ENCODE data around the gene TOMM6. TPM values are rescaled to one million over a fixed set of nuclear protein-coding genes. Genes with fewer than 3 reads are reported as not detected.
"Not testable (repeated sequence)": the region's sequence is repeated elsewhere in the genome, so short reads cannot be mapped to it uniquely, and the experiment has no call there.

Gene TOMM6
- total RNA-seq, 1 experiment from 2014 or later = 239 TPM

GRCh38 chr6:41811095-41811494 lies 23.6 kb downstream of the TOMM6 start:
- Mint-ChIP-seq H3K4me1 (no peaks in the 10 kb centered on the region), H3K27ac (no peak overlapping the region), H3K36me3 (ENCODE audit: insufficient read depth in 1 of 3, low read depth in 3 of 3) (peaks cover 0 to 7% (median 4%) of the 10 kb centered on the region in 3 experiments; a peak in 6 of 7 replicates), H3K9me3 (no peaks in the 10 kb centered on the region), H3K4me3 (no peak overlapping the region), H3K27me3 (ENCODE audit: low read depth) (no peaks in the 10 kb centered on the region)
- H3K4me1 ChIP-seq (ENCODE audit: insufficient read depth, low read length) = no peaks in the 10 kb centered on the region
- H3K9me3 ChIP-seq (ENCODE audit: control insufficient read depth, low read depth, low read length) = no peaks in the 10 kb centered on the region
- H3K14ac ChIP-seq (ENCODE audit: insufficient read depth, low read length) = no peak overlapping the region
- H3T11ph ChIP-seq (ENCODE audit: low read length) = no peak overlapping the region
- no CpG with 5 or more reads among the region's 3 CpGs for WGBS (ENCODE audit: extremely low coverage, insufficient read length, low lambda C conversion rate)
- no peak overlapping the region for H2BK5ac ChIP-seq (ENCODE audit: insufficient read length, low read length)
- H3K27ac ChIP-seq (ENCODE audit: insufficient read length, low read depth, low read length) = no peak overlapping the region
- no peak overlapping the region for H2BK20ac ChIP-seq (ENCODE audit: low read depth, low read length, poor library complexity, severe bottlenecking)
- H2BK12ac ChIP-seq (ENCODE audit: insufficient read length, low read depth, low read length) = no peak overlapping the region
- no peak overlapping the region for H3K23ac ChIP-seq (ENCODE audit: insufficient read length, low read depth, low read length)
- H2AK5ac ChIP-seq (ENCODE audit: insufficient read length, low read length) = no peak overlapping the region
- H3K4ac ChIP-seq (ENCODE audit: low read depth, low read length) = no peak overlapping the region
- H4K5ac ChIP-seq (ENCODE audit: insufficient read length, low read depth, low read length) = no peak overlapping the region
- no peak overlapping the region for H3K9ac ChIP-seq (ENCODE audit: extremely low read depth, insufficient read length, low read length)
- no peak overlapping the region for H4K91ac ChIP-seq (ENCODE audit: insufficient read length, low read depth, low read length)
- no peak overlapping the region for H4K8ac ChIP-seq (replicated peaks; ENCODE audit: insufficient read length, low read depth, low read length)
- H4K20me1 ChIP-seq (ENCODE audit: control insufficient read depth, insufficient read depth, insufficient read length) = no peaks in the 10 kb centered on the region
- H3K79me2 ChIP-seq (ENCODE audit: insufficient read depth, low read length) = no peaks in the 10 kb centered on the region
- TF ChIP-seq CTCF (conservative IDR thresholded peaks at IDR 0.05) = no peak
- DNase-seq = no peak
- H3K79me1 ChIP-seq (ENCODE audit: insufficient read depth, low read depth, low read length, poor library complexity, severe bottlenecking) = no peaks in the 10 kb centered on the region
- no peaks in the 10 kb centered on the region for H3K27me3 ChIP-seq (ENCODE audit: insufficient read depth, low read length)
- H3K56ac ChIP-seq (ENCODE audit: insufficient read length, low read depth, low read length) = no peak overlapping the region
- no peak overlapping the region for H2AFZ ChIP-seq (ENCODE audit: low read length)
- no peaks in the 10 kb centered on the region for H3K23me2 ChIP-seq (ENCODE audit: insufficient read length, low read depth, low read length, poor library complexity, severe bottlenecking)
- no peak overlapping the region for H3K4me2 ChIP-seq (ENCODE audit: insufficient read depth, insufficient read length, low read length)
- H2BK120ac ChIP-seq (ENCODE audit: low read depth, low read length, poor library complexity, severe bottlenecking) = no peak overlapping the region
- no peak overlapping the region for H3K18ac ChIP-seq (ENCODE audit: insufficient read length, low read depth, low read length)
- H2BK15ac ChIP-seq (ENCODE audit: low read depth, low read length) = no peak overlapping the region

DNA sequence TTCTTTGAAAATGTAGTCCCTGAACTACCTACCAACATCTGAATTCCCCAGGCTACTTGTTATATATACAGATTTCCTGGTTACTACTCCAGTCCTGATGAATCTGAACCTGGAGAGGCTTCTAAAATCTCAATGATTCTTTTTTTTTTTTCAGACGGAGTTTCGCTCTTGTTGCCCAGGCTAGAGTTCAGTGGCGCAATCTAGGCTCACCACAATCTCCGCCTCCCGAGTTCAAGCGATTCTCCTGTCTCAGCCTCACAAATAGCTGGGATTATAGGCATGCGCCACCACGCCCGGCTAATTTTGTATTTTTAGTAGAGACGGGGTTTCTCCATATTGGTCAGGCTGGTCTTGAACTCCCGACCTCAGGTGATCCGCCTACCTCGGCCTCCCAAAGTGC lies 24.5 kb downstream of the TOMM6 start:
- H3K27ac Mint-ChIP-seq; H2BK5ac ChIP-seq (ENCODE audit: insufficient read length, low read length); H3K4me2 ChIP-seq (ENCODE audit: insufficient read depth, insufficient read length, low read length); H3K9ac ChIP-seq (ENCODE audit: extremely low read depth, insufficient read length, low read length); H4K91ac ChIP-seq (ENCODE audit: insufficient read length, low read depth, low read length); H3K27me3 Mint-ChIP-seq (ENCODE audit: low read depth); H2BK12ac ChIP-seq (ENCODE audit: insufficient read length, low read depth, low read length); H3K9me3 Mint-ChIP-seq; H4K8ac ChIP-seq (replicated peaks; ENCODE audit: insufficient read length, low read depth, low read length); H3K36me3 Mint-ChIP-seq (ENCODE audit: insufficient read depth in 1 of 3, low read depth in 3 of 3); H2AK5ac ChIP-seq (ENCODE audit: insufficient read length, low read length); H2AFZ ChIP-seq (ENCODE audit: low read length); H3K14ac ChIP-seq (ENCODE audit: insufficient read depth, low read length); H3K27ac ChIP-seq (ENCODE audit: insufficient read length, low read depth, low read length); H3K9me3 ChIP-seq (ENCODE audit: control insufficient read depth, low read depth, low read length); H3K23me2 ChIP-seq (ENCODE audit: insufficient read length, low read depth, low read length, poor library complexity, severe bottlenecking); DNase-seq; H2BK20ac ChIP-seq (ENCODE audit: low read depth, low read length, poor library complexity, severe bottlenecking); H4K5ac ChIP-seq (ENCODE audit: insufficient read length, low read depth, low read length); H3K18ac ChIP-seq (ENCODE audit: insufficient read length, low read depth, low read length); H3K4ac ChIP-seq (ENCODE audit: low read depth, low read length); H3K79me2 ChIP-seq (ENCODE audit: insufficient read depth, low read length); H3K56ac ChIP-seq (ENCODE audit: insufficient read length, low read depth, low read length); H3K79me1 ChIP-seq (ENCODE audit: insufficient read depth, low read depth, low read length, poor library complexity, severe bottlenecking); H3K23ac ChIP-seq (ENCODE audit: insufficient read length, low read depth, low read length); H2BK15ac ChIP-seq (ENCODE audit: low read depth, low read length); H3K4me1 Mint-ChIP-seq; H3K4me1 ChIP-seq (ENCODE audit: insufficient read depth, low read length); H3K4me3 Mint-ChIP-seq; H4K20me1 ChIP-seq (ENCODE audit: control insufficient read depth, insufficient read depth, insufficient read length); H2BK120ac ChIP-seq (ENCODE audit: low read depth, low read length, poor library complexity, severe bottlenecking); H3K27me3 ChIP-seq (ENCODE audit: insufficient read depth, low read length); H3T11ph ChIP-seq (ENCODE audit: low read length): not testable (repeated sequence)
- WGBS (ENCODE audit: extremely low coverage, insufficient read length, low lambda C conversion rate) = no CpG with 5 or more reads among the region's 13 CpGs
